ENCODE results near the gene PDE6G. TPM values are rescaled to one million over a fixed set of nuclear protein-coding genes. Genes with fewer than 3 reads are reported as not detected.

The PDE6G gene
- total and polyA plus RNA-seq, 2 of the 8 experiments (the other 6 are each of a cell fraction or from before 2014, with no cell fraction given), result 5.8 to 12.9 TPM

- no peak overlapping the region for H3K4me3 ChIP-seq (ENCODE audit: extremely low read depth in 1 of 4, insufficient read depth in 2 of 4, low read depth in 3 of 4, low read length in 4 of 4)
- H3K27me3 ChIP-seq (replicated peaks in 1 of 4; ENCODE audit: control insufficient read depth in 3 of 4, extremely low read depth in 1 of 4, insufficient read depth in 3 of 4, low read length in 3 of 4), result peaks cover 2 to 15% (median 9%) of the 10 kb centered on the region in 4 experiments; a peak in 5 of 7 replicates
- no peak overlapping the region for H2BK15ac ChIP-seq (ENCODE audit: low read length)
- H3K14ac ChIP-seq (ENCODE audit: insufficient read length), result no peak overlapping the region
- no peak overlapping the region for H2BK5ac ChIP-seq (ENCODE audit: low read depth, low read length)
- no peak overlapping the region for H3K4me2 ChIP-seq (ENCODE audit: insufficient read depth in 1 of 2, low read depth in 2 of 2, low read length in 2 of 2)
- no peak overlapping the region for H2BK12ac ChIP-seq (ENCODE audit: low read depth, low read length)
- H4K20me1 ChIP-seq (replicated peaks in 1 of 2; ENCODE audit: control insufficient read depth in 1 of 2, insufficient read depth in 2 of 2, low read length in 2 of 2), result no peaks in the 10 kb centered on the region
- no peak for TF ChIP-seq BACH1 (IDR thresholded peaks at IDR 0.05; ENCODE audit: low read length)
- H3K9me3 ChIP-seq (ENCODE audit: insufficient read depth in 2 of 2, low read depth in 1 of 2, low read length in 1 of 2), result no peaks in the 10 kb centered on the region
- no peak overlapping the region for H3K56ac ChIP-seq (replicated peaks; ENCODE audit: insufficient read length, low read depth, low read length)
- H4K8ac ChIP-seq (ENCODE audit: extremely low read depth, insufficient read depth, low read length), result peak overlapping the region; percentile 65; the same call in 1 of the 2 replicates
- peaks cover 10% of the 10 kb centered on the region for H3K23me2 ChIP-seq (ENCODE audit: low read depth, low read length)
- no peak overlapping the region for H3K18ac ChIP-seq (ENCODE audit: extremely low read depth, low read length)
- no peak overlapping the region for H3K23ac ChIP-seq (ENCODE audit: insufficient read length)
- peaks cover 0 to 3% (median 1%) of the 10 kb centered on the region in 4 experiments; a peak in 3 of 8 replicates for H3K36me3 ChIP-seq (ENCODE audit: control insufficient read depth in 2 of 4, insufficient read depth in 4 of 4, low read length in 3 of 4)
- H3K4ac ChIP-seq (replicated peaks; ENCODE audit: insufficient read length, low read depth, low read length), result no peak overlapping the region
- H3K79me1 ChIP-seq (ENCODE audit: low read depth, low read length), result peaks cover 3% of the 10 kb centered on the region; the same call in 1 of the 2 replicates
- H2AK5ac ChIP-seq (ENCODE audit: low read depth, low read length), result no peak overlapping the region
- WGBS, 2 experiments (ENCODE audit: extremely low coverage in 1 of 2, insufficient coverage in 1 of 2, insufficient read length in 1 of 2, insufficient replicate concordance in 2 of 2, low coverage in 1 of 2, low lambda C conversion rate in 2 of 2, missing lambda C conversion rate in 1 of 2), result 94% methylated on average over 10 of the region's 15 CpGs; no CpG with 5 or more reads in 1 of the 2 experiments
- no peaks in the 10 kb centered on the region for H3K79me2 ChIP-seq (ENCODE audit: control insufficient read depth in 1 of 2, insufficient read depth in 2 of 2, low read length in 2 of 2)
- CTCF ChIA-PET (ENCODE audit: partially characterized antibody), result interaction anchor here (0.6 to 1.1 kb wide), 2 partner anchors 16 to 43 kb away, joined by 3 read pairs; no protein-coding TSS in a partner anchor
- H3K27ac ChIP-seq (ENCODE audit: low read depth, low read length), result no peak overlapping the region
- no peak overlapping the region for H3K9ac ChIP-seq (replicated peaks in 1 of 4; ENCODE audit: extremely low read depth in 1 of 4, low read depth in 3 of 4, low read length in 3 of 4)
- DNase-seq (ENCODE audit: low read depth in 1 of 2, low spot score in 2 of 2) (no peak), FAIRE-seq (no peak)
- no peak overlapping the region for H2AFZ ChIP-seq (ENCODE audit: low read length)
- H4K91ac ChIP-seq (replicated peaks; ENCODE audit: insufficient read length, low read length), result no peak overlapping the region
- POLR2A ChIA-PET (ENCODE audit: partially characterized antibody), result interaction anchor here (1.1 to 1.5 kb wide), 2 partner anchors 14 to 131 kb away, joined by 3 read pairs; no protein-coding TSS in a partner anchor
- H3K4me1 ChIP-seq (replicated peaks in 1 of 4; ENCODE audit: control insufficient read depth in 3 of 4, insufficient read depth in 4 of 4, low read length in 3 of 4), result peaks cover 0 to 14% (median 1%) of the 10 kb centered on the region in 4 experiments; a peak in 4 of 7 replicates
- no peak overlapping the region for H4K5ac ChIP-seq (ENCODE audit: insufficient read length, low read depth, low read length)
- H2BK120ac ChIP-seq (replicated peaks; ENCODE audit: low read depth, low read length), result no peak overlapping the region
- no peak overlapping the region for H2BK20ac ChIP-seq (ENCODE audit: low read length)
These were observed 11.8 kb downstream of the PDE6G start for GRCh38 chr17:81644496-81644895.

Data from H1 (cell line).